Raji (cell line): ENCODE data around the gene DMRT2.

Experiments
- POLR2A ChIP-seq: IDR thresholded peaks from 2 replicates; pipeline ENCODE4 v1.6.1; 2011; ENCODE audit warnings: low read depth, low read length, control low read depth; ENCODE audit not compliant: insufficient read depth

The DMRT2 gene

DNA sequence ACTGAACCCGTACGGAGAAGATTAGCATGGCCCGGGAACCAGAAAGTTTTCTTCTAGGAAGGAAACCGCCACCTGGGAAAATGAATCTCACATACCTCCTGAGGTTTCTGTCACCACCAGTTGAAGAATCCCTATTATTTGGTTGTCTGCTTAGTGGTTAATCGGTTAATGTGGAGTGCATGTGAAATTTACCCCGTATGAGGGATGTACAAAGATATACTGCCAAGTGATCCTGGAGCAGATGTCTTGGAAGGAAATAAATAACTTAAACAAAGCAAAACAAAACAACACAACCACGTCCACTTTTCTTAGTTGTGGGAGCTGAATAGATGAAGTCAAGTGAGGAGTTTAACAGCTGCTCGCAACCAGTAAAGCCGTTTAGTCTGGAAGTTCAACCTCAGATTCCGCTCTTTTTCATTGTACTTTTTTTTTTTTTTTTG is 3.8 kb downstream of the DMRT2 start:
- TF ChIP-seq POLR2A = no peak

DNA sequence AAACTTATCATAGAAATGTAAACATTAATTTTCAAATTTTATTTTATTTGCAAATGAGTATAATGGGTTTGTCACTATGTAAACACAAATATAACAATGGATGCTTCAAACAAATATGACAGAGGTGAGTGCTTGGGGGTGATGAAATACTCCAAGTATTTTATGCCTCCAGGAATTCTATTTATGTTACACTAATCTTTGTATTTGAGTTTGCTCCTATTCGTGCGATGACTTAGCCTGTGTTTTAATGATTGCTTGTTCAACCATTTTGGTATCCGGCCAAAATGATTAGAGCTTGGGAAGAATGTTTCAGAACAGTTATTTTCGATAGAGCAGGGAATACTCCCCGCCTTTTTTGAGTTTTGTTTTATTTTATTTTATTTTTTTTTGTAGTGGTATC is 5.0 kb downstream of the DMRT2 start:
- TF ChIP-seq POLR2A = no peak

DNA sequence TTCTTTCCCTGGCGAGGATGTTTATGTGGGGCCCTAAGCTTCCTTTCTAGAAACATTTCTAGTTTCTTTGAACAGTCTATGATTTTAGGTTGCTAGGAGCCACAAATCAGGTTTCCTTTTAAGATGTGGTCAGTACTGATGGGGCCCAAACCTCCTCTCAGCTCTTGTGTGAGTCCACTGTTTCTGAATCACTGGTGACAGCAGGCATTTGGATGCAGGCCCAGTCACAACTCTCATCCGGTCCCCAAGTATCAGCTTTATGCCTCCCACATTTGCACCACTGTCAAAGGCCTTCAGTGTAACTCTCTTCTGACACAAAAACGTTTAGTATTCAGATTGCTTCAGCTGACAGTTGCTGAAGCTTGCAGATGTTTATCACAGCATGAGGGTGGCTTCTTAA is 7.8 kb downstream of the DMRT2 start:
- no peak for TF ChIP-seq POLR2A

DNA sequence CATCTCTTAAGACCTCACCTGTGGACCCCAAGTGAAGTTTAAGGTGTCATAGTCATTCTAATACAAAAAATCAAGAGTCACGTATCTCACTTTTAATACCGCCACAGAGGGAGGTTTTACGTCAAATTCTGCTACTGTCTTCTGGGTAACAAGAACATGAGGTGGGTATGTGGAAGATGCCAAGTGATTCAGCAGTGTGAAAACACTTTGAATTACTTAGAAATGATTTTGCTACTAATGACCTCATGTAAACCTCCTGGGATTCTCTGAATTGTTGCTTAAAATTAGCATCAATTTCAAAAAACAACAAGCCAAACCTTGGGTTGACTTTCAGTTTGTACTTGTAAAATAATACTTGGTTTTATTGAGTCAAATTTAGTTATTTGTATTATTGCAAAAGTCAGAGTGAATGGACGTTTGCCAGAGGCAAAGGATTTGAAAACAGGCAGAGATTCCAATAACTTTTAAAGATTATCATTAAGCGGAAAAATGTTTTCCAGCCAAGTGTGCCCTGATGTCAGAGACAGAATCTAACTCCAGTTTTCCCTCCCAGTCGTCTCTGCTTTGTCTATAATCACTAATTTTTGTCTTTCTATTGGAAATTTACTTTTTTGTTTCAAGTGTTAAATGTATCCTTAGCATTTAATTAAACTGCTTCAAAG is 8.8 kb downstream of the DMRT2 start:
- no peak for TF ChIP-seq POLR2A

DNA sequence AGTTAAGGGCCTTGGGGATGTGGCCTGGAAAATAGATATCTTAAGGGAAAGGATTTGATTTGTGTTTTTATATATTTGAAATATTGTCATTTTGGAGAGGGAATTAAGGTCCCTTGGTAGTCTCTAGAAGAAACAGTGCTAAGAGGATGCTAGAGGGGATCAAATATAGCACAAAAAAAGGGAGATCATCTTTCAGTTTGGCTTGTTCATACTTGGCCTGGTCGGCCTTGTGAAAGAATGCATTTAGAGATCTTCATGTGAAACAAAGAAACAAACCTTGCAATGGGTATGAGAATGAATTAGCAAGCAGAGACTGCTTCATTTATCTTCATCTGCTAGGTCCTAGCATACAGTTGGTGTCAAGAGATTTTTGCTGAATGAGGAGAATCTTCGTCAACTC is 15.0 kb downstream of the DMRT2 start:
- no peak for TF ChIP-seq POLR2A

DNA sequence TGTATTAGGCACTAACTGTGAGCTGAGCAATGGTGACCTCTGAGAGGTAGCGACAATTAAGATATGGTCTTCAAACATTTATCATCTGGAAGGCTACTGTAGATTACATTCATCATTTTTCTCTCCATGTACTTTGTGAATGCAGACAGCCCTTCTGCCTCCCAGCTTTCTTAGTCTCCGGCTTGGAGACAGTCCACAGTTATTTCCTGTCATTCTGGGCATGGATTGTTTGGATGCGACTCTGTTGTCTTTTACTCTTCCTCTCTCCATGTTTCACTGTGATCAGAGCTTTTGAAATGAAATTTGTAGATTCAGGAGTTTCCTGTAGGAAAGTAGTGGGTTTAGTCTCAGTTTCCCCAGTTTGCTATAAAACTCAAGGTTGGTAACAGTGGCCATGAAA is 20.5 kb downstream of the DMRT2 start:
- no peak for TF ChIP-seq POLR2A

DNA sequence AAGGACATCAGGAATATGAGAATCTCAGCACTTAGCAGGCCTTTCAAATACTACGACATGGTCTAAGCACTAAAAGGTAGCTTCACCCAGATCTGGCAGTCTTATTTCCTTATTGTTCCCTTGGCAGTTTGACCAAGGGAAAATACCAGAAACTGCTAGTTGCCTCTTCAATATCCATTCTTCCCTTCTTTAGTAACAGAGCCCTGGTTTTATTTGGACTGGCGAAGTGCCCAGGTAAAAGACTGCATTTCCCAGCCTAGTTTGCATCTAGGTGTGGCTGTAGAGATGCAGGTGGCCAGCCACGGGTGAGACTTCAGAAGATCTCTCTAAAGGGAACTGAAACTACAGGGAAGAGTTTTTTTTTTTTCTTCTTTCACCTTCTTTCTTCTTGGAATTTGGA is 21.6 kb downstream of the DMRT2 start:
- no peak for TF ChIP-seq POLR2A

DNA sequence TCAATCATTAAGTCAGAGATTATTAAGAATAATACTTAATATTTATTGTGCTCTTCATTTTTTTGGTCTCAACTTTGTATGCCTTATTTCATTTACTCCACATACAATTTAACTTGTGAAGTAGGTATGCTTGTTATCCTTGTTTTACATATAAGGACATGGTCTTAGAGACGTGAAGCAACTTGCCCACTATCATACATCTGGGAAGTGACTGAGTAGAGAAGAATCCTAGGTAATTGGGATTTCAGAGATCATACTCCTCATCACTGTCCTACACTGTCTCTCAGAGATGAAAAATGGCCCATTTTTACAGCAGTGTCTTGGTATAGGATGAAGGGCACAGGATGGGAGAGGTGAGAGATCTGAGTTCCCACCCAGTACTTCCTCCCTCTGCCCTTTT is 23.3 kb downstream of the DMRT2 start:
- TF ChIP-seq POLR2A = no peak

DNA sequence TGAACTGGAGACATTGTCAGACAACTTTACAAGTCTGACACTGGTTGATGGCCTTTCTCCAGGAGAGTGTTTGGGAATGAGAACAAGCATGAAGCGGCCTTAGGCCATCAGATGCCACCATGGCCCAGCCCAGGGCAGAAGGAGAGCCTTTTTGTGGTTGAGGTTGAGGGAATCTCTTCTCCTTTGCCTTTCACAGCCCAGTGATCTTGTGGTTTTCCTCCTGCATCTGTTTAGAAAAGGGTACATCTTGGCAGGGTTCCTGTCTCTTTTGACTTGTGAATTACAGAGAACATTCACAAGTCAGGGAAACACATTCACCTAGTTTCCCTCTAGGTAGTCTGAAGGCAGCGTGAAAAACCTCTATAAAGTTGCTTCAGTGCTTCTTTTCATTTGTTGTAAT is 27.5 kb downstream of the DMRT2 start:
- no peak for TF ChIP-seq POLR2A

DNA sequence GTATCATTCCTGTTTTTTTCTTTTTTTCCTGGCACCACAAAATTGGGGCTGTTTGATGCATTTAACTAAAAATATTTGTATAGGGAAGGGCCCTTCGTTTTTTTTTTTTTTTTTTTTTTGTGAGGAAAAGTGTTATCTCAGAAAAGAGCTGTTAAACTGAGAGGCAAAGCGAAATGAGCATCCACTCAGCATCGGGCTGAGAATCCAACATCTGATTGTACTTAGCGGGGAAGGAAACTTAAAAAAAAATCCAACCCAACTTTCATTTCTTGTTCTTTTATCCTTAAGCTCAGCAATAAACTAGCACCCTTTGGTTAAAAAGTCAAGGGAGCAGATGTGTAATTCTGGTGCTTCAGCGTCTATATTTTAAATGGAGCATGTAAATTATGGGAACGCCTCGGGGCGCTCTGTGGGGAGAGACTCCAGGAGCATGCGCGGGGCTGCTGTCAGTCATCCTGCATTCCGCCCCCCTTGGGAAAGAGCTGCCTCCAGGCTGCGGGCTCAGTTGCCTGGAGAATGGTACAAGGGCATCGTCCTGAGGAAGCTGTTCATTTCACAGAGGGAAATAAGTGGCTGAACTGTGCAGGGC is 33.3 kb downstream of the DMRT2 start:
- TF ChIP-seq POLR2A = no peak

DNA sequence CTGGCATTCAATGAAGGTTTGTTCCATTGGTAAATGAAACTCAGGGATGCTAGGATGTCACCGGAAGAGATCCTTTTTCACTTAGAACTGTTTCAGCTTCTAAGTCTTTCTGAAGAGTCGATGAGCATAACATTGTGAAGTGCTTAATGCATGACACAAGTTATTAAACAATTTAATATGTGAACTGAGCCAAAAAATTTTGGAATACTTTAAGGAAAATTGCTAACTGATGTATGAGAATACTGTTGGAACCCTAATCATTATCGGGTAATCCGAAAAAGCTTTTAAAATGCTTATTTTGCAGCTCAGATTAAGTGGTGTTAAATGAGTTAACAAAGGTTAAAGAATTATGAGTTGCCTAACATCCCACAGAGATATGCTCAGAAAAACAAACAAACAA is 34.9 kb downstream of the DMRT2 start:
- TF ChIP-seq POLR2A = no peak

DNA sequence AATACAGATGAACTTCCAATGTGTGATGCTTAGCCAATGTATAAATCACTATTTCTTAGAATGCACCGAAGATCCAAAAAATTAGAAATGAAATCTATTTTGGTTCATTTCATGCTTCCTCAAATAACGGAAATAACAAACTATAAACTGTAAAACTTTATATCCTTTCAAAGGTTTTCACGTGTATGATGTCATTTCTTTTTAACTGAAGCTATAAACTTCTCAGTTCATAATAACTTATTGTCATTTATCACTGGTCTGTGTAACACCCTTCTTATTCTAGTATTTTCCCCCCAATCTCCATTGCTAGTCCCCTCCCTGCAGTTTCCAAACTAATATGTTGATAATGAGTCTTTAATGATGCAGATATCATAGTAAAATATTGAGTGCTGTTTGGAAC is 36.4 kb downstream of the DMRT2 start:
- no peak for TF ChIP-seq POLR2A

DNA sequence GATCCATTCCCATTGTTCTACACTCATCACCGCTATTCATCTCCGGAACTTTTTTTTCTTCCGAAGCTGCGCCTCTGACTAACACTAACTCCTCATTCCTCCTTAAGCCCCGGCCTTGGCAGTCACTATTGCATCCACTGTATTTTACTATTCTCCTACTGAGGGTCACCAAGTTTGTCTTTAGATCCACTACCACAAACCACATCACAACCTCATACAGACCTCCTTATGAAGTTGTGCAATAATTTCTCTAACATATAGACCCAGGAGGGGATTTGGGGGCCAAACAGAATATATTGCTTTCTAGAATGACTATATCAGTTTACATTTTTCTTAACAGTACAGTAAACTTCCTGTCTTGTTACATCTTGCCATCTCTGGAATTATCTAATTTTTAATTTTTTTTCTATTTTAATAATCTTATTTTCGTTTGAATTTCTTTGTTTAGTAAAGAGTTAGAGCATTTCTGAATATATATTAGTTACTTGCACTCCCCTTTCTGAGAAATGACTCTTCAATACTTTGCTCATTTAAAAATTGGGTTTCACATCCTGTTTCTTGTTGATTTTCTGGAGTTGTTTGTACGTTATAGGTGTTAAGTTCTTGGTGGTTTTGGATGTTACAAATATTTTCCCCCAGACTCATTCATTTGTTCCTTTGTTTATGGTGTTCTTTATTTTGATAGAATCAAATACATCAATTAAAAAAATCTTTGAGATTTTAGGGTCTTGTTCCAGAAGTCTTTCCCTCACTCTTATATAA is 37.1 kb downstream of the DMRT2 start:
- no peak for TF ChIP-seq POLR2A

DNA sequence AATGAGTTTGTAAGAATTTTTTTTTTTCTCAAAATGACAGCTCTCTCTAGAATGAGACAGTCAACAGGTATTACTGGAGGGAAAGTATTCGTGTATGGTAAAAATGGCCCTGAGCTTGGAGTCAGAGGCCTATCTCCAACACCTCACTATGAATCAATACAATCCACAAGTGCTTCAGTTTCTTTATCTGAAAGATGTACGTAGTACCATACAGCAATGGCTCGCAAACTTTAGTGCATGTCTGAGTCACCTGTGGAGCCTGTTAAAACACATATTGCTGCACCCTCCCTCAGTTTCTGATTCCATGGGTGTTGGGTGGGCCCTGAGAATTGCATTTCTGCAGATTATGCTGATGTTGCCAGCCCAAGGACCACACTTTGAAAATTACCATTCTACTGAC is 44.6 kb downstream of the DMRT2 start:
- TF ChIP-seq POLR2A = no peak

DNA sequence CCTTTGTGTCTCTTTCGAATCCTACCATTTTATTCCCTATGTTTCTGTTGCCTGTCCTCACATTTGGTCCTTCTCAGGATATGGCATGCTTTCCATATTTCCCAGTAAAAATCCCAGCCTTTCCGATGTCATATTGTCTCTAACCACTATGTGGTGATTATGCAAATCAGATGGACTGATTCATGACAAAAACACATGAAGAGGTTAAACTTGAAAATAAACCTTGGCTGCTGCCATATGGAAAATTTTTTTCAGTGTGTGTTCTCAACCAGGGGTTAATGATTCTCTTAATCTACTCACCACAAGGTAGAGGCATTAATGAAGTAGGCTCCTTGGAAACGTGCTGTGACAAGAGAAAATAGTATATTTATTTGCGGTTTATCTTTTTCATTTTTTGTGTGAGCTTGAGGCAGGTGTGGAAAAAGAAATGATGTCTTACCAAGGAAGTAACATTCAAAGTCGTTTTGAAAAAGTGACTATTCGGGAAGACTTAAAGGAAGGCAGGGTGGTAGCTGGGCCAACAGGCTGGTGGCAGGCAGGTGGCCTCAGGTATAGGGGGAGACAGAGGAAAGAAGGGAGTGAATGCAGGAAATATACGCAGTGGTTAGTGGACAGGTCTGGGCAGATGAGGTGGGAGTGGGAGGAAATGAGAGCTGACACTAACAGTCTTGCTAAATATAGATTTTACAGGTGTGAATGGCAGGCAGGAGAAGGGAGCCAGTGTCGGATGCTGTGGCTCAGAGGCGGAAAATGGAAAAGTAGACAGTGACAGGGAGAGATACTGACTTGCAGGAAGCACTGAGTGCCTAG is 46.2 kb downstream of the DMRT2 start:
- TF ChIP-seq POLR2A = no peak
